Epithelial cell of esophagus (primary cell): ENCODE results near the gene SHH.
"Not testable (repeated sequence)": the region's sequence is repeated elsewhere in the genome, so short reads cannot be mapped to it uniquely, and the experiment has no call there.

Experiments used
- DNase-seq: peaks from one replicate; pipeline ENCODE4 v3.0.0; 2010; ENCODE audit warnings: low read depth
- H3K4me3 ChIP-seq: 2 replicates; pipeline ENCODE4 v1.5.1; 2011; ENCODE audit warnings: mild to moderate bottlenecking, low read length, control low read depth
- CTCF ChIP-seq: IDR thresholded peaks from 2 replicates; pipeline ENCODE4 v1.5.1; 2011; ENCODE audit warnings: low read depth, mild to moderate bottlenecking, low read length, control low read depth, inconsistent platforms; ENCODE audit not compliant: insufficient read depth; ENCODE audit errors: missing control alignments

SHH gene

GRCh38 chr7:155818820-155819168 lies 6.5 kb upstream of the SHH start:
- no peak for DNase-seq
- TF ChIP-seq CTCF: no peak
- H3K4me3 ChIP-seq: no peak overlapping the region

GRCh38 chr7:155818154-155818819 lies 6.0 kb upstream of the SHH start:
- no peak for TF ChIP-seq CTCF
- no peak for DNase-seq
- H3K4me3 ChIP-seq: no peak overlapping the region

GRCh38 chr7:155817515-155817914 lies 5.3 kb upstream of the SHH start:
- DNase-seq, H3K4me3 ChIP-seq: not testable (repeated sequence)

GRCh38 chr7:155816996-155817395 lies 4.7 kb upstream of the SHH start:
- no peak for DNase-seq
- no peak overlapping the region for H3K4me3 ChIP-seq
- no peak for TF ChIP-seq CTCF

- no peak for DNase-seq
Measured at GRCh38 chr7:155816192-155816508, 3.9 kb upstream of the SHH start.

GRCh38 chr7:155815332-155816191 lies 3.3 kb upstream of the SHH start:
- peak; percentile 63 for DNase-seq
- no peak overlapping the region for H3K4me3 ChIP-seq
- TF ChIP-seq CTCF: peak; percentile 79

More at GRCh38 chr7:155816192-155816508, 3.9 kb upstream of the SHH start:
- no peak for TF ChIP-seq CTCF
- no peak overlapping the region for H3K4me3 ChIP-seq

GRCh38 chr7:155814316-155815276 lies 2.3 kb upstream of the SHH start:
- no peak for TF ChIP-seq CTCF
- no peak for DNase-seq
- no peak overlapping the region for H3K4me3 ChIP-seq
